Activated CD8-positive, alpha-beta T cell treated with anti-CD3 and anti-CD28 coated beads for 36 hours (primary cell): ENCODE measurements around the gene KLC3. TPM values are rescaled to one million over a fixed set of nuclear protein-coding genes. Genes with fewer than 3 reads are reported as not detected.
"Not testable (repeated sequence)": the region's sequence is repeated elsewhere in the genome, so short reads cannot be mapped to it uniquely, and the experiment has no call there.

Experiments
- ATAC-seq: fragments of 200-7000 bp; cut with Tn5 transposase; one replicate; pipeline ENCODE4 v1.10.0; 2021; ENCODE audit warnings: mild to moderate bottlenecking, moderate library complexity
- CTCF ChIA-PET: fragments of 350-600 bp; sonication (Branson Sonifier 250); formaldehyde crosslinking; loops from one replicate; lab custom pipeline; 2021; ENCODE audit warnings: antibody characterized with exemption; lab: Charles Lee
- POLR2A ChIA-PET: fragments of 350-600 bp; sonication (Branson Sonifier 250); formaldehyde crosslinking; loops from one replicate; lab custom pipeline; 2021; ENCODE audit warnings: antibody characterized with exemption; lab: Charles Lee
- DNase-seq: peaks from one replicate; pipeline ENCODE4 v3.0.0-alpha.2; 2020
- H3K27ac Mint-ChIP-seq: one replicate; pipeline ENCODE4 v1.8.0; 2021; ENCODE audit warnings: mild to moderate bottlenecking, mixed read lengths
- H3K27me3 Mint-ChIP-seq: one replicate; pipeline ENCODE4 v1.8.0; 2021; ENCODE audit warnings: mixed read lengths
- H3K36me3 Mint-ChIP-seq: one replicate; pipeline ENCODE4 v1.8.0; 2021; ENCODE audit warnings: low read depth, mixed read lengths
- H3K4me1 Mint-ChIP-seq: one replicate; pipeline ENCODE4 v1.8.0; 2021; ENCODE audit warnings: low read depth, mixed read lengths
- H3K4me3 Mint-ChIP-seq: one replicate; pipeline ENCODE4 v1.8.0; 2021; ENCODE audit warnings: mild to moderate bottlenecking, moderate library complexity, mixed read lengths
- H3K9me3 Mint-ChIP-seq: one replicate; pipeline ENCODE4 v1.8.0; 2021; ENCODE audit warnings: mixed read lengths
- intact Hi-C: fragments of 100-400 bp; cut with micrococcal nuclease; formaldehyde crosslinking; loops from one replicate; pipeline ENCODE4 v1.10.0; 2022
- total RNA-seq, 2 experiments: library from RNA; stranded (reverse); gene quantifications; one replicate each; pipeline ENCODE4 v1.2.3, GENCODE V29; 2021
- TF ChIP-seq, protein P1 (sequence below): fragments of 200-600 bp; IDR thresholded peaks from one replicate; pipeline ENCODE4 v1.8.0; 2022; ENCODE audit warnings: antibody characterized with exemption, mild to moderate bottlenecking

The KLC3 gene
- total RNA-seq, 2 experiments from 2014 or later, result not detected

DNA sequence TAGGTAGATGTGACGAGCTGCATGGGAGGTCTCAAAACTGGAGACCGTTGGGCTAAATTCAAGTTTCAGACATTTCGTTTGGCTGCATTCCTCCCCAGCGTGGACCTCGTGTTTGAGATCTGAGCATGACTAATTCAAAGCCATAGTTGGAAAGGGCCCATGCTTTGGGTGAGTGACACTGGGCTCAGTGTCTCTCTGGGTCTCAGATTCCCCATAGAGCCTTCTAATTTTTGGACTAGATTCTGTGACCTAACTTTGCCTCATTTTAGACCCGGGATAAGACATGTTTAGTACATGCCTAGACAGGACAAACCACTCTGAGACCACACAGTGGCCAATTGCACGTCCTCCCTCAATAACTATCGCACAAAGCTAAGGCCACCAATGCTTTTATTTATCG is 34.5 kb upstream of the KLC3 start:
- H3K27ac Mint-ChIP-seq, result no peak overlapping the region
- no peaks in the 10 kb centered on the region for H3K27me3 Mint-ChIP-seq
- TF ChIP-seq, protein P1, sequence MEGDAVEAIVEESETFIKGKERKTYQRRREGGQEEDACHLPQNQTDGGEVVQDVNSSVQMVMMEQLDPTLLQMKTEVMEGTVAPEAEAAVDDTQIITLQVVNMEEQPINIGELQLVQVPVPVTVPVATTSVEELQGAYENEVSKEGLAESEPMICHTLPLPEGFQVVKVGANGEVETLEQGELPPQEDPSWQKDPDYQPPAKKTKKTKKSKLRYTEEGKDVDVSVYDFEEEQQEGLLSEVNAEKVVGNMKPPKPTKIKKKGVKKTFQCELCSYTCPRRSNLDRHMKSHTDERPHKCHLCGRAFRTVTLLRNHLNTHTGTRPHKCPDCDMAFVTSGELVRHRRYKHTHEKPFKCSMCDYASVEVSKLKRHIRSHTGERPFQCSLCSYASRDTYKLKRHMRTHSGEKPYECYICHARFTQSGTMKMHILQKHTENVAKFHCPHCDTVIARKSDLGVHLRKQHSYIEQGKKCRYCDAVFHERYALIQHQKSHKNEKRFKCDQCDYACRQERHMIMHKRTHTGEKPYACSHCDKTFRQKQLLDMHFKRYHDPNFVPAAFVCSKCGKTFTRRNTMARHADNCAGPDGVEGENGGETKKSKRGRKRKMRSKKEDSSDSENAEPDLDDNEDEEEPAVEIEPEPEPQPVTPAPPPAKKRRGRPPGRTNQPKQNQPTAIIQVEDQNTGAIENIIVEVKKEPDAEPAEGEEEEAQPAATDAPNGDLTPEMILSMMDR, result no peak
- H3K9me3 Mint-ChIP-seq, result no peaks in the 10 kb centered on the region
- ChIA-PET CTCF (interaction anchor here (1.1 kb wide), 1 partner anchor 33 kb away, joined by 3 read pairs; no protein-coding TSS in a partner anchor), POLR2A (no interaction called here)
- no peaks in the 10 kb centered on the region for H3K36me3 Mint-ChIP-seq
- no peaks in the 10 kb centered on the region for H3K4me1 Mint-ChIP-seq
- intact Hi-C loops, result no loop called here
- DNase-seq (no peak), ATAC-seq (no peak)
- H3K4me3 Mint-ChIP-seq, result no peak overlapping the region

DNA sequence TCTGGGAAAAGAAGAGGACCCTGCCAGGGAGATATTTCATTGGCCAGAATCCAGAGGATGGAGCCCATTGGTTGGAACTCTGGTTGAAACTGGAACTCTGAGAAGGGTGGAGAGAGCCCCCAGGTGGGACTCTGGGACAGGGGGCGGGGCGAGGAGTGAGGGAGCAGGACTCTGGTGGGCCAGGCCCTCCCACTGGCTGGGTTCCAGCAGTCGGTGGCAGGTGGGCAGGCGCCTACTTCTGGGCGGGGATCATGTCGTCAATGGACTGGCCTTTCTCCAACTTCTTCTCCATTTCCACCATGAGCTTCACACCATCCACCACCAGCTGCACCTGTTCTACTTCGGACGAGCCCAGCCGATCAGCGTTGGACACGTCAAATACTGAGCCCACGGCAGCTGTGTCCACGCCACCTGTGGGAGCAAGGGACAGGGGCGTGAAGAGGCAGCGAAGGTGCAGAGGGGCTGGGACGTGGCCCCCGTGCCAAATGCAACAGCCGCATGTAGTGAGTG is 34.0 kb upstream of the KLC3 start:
- Mint-ChIP-seq H3K27ac (no peak overlapping the region), H3K4me1 (no peaks in the 10 kb centered on the region), H3K36me3 (no peaks in the 10 kb centered on the region), H3K27me3 (no peaks in the 10 kb centered on the region), H3K9me3 (no peaks in the 10 kb centered on the region), H3K4me3 (no peak overlapping the region)
- ChIA-PET CTCF (interaction anchor here (1.1 kb wide), 1 partner anchor 33 kb away, joined by 3 read pairs; no protein-coding TSS in a partner anchor), POLR2A (no interaction called here)
- no peak for ATAC-seq
- intact Hi-C loops, result no loop called here
- TF ChIP-seq, protein P1, result no peak
- no peak for DNase-seq

DNA sequence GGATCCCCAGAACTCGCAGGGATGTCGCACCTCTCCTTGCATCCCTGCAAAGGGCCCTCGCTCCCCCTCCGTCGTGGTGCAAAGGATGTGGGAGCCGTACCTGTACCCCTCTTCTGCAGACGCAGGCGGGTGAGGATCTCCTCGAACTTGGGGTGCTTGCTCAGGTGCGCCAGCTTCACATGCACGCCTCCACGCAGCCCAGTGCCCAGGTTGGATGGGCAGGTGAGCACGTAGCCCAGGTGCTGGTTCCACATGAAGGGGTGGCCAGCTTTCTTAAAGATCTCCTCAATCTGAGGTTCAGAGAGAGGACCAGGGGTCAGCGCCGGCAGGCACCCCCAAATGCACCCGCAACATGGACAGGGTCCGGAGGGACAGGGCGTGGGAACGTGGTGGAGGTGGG is 33.2 kb upstream of the KLC3 start:
- CTCF ChIA-PET, result interaction anchor here (1.1 kb wide), 1 partner anchor 32 kb away, joined by 3 read pairs; no protein-coding TSS in a partner anchor
- Mint-ChIP-seq H3K4me1 (no peaks in the 10 kb centered on the region), H3K9me3 (no peaks in the 10 kb centered on the region), H3K4me3 (no peak overlapping the region), H3K27me3 (no peaks in the 10 kb centered on the region), H3K36me3 (no peaks in the 10 kb centered on the region), H3K27ac (no peak overlapping the region)
- intact Hi-C loops, result no loop called here
- no peak for ATAC-seq
- DNase-seq, result no peak
- TF ChIP-seq, protein P1, result no peak
- POLR2A ChIA-PET, result no interaction called here

DNA sequence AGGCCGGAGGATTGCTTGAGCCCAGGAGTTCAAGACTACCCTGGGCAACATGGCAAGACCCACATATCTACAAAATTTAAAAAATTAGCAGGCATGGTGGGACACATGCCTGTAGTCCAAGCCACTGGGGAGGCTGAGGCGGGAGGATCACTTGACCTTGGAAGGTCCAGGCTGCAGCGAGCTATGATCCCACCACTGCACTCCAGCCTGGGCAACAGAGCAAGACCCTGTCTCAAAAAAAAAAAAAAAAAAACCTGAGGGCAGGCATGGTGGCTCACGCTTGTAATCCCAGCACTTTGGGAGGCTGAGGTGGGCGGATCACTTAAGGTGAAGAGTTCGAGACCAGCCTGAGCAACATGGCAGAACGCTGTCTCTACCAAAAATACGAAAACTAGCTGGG is 31.2 kb upstream of the KLC3 start:
- H3K36me3 Mint-ChIP-seq, intact Hi-C loops, DNase-seq, CTCF ChIA-PET, H3K9me3 Mint-ChIP-seq, POLR2A ChIA-PET, H3K4me3 Mint-ChIP-seq, H3K4me1 Mint-ChIP-seq, ATAC-seq, H3K27me3 Mint-ChIP-seq, H3K27ac Mint-ChIP-seq: not testable (repeated sequence)

DNA sequence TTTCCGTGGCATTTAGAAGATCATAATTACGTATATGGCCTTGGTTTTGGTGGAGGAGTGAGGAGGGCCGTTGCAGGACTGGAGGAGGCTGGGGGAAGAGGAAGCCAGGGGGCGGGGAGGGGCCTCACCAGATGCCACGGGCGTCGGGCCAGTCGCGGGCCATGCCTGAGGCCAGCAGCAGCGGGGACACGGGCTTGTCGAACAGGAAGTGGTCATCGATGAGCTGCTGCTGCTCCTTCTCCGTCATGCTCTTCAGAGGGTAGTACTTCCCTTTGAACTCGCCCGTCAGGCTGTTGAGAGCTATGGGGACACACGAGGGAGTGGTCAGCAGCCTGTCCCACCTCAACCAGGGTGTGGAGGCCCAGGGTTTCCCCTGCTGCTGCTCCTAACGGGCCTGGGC is 28.9 kb upstream of the KLC3 start:
- TF ChIP-seq, protein P1, result no peak
- no peak overlapping the region for H3K27ac Mint-ChIP-seq
- ChIA-PET CTCF (no interaction called here), POLR2A (no interaction called here)
- DNase-seq (no peak), ATAC-seq (no peak)
- intact Hi-C loops, result no loop called here
- H3K4me1 Mint-ChIP-seq, result no peaks in the 10 kb centered on the region
- peaks cover 9% of the 10 kb centered on the region for H3K27me3 Mint-ChIP-seq
- H3K36me3 Mint-ChIP-seq, result no peaks in the 10 kb centered on the region
- H3K4me3 Mint-ChIP-seq, result no peak overlapping the region
- H3K9me3 Mint-ChIP-seq, result no peaks in the 10 kb centered on the region

DNA sequence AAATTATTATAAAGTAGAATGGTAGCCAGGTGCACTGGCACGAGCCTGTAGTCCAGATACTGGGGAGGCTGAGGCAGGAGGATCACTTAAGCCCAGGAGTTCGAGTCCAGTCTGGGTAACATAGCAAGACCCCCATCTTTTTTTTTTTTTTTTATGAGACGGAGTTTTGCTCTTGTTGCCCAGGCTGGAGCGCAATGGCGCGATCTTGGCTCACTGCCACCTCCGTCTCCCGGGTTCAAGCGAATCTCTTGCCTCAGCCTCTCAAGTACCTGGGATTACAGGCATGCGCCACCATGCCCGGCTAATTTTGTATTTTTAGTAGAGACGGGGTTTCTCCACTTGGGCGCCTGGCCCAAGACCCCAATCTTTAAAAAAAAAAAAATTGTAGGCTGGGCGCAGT is 28.3 kb upstream of the KLC3 start:
- H3K4me1 Mint-ChIP-seq, CTCF ChIA-PET, ATAC-seq, intact Hi-C loops, H3K9me3 Mint-ChIP-seq, H3K27ac Mint-ChIP-seq, POLR2A ChIA-PET, H3K4me3 Mint-ChIP-seq, H3K36me3 Mint-ChIP-seq, DNase-seq: not testable (repeated sequence)
- peaks cover 13% of the 10 kb centered on the region for H3K27me3 Mint-ChIP-seq
